PFSK-1 (cell line): Measurements from ENCODE around the gene EEF1G.

Source experiments
- FOXP2 ChIP-seq: optimal IDR thresholded peaks from 2 replicates; pipeline ENCODE3; 2011; ENCODE audit warnings: borderline replicate concordance, control low read depth, inconsistent platforms; ENCODE audit not compliant: insufficient read depth; ENCODE audit errors: extremely low read length, extremely low read depth
- POLR2AphosphoS5 ChIP-seq: IDR thresholded peaks from 2 replicates; pipeline ENCODE4 v1.6.1; 2012; ENCODE audit warnings: low read depth, mild to moderate bottlenecking, control low read depth, low read length, moderate library complexity
- REST ChIP-seq, 2 experiments: IDR thresholded peaks; 2 replicates each; pipeline versions ENCODE4 v1.6.1 to v1.8.0; 2011 to 2012; ENCODE audit warnings: low read depth in 2 of 2, low read length in 2 of 2, control low read depth in 1 of 2, inconsistent platforms in 1 of 2, mild to moderate bottlenecking in 1 of 2, moderate library complexity in 1 of 2; ENCODE audit not compliant: insufficient read depth in 1 of 2
- SIN3A ChIP-seq: IDR thresholded peaks from 2 replicates; pipeline ENCODE4 v1.6.1; 2012; ENCODE audit warnings: mild to moderate bottlenecking, low read length, moderate library complexity, borderline replicate concordance; ENCODE audit not compliant: insufficient read depth
- TAF1 ChIP-seq: IDR thresholded peaks from 2 replicates; pipeline ENCODE4 v1.6.1; 2012; ENCODE audit warnings: low read length, control low read depth, borderline replicate concordance; ENCODE audit not compliant: insufficient read depth

EEF1G gene

GRCh38 chr11:62534779-62535545 lies 38.7 kb downstream of the EEF1G start:
- TF ChIP-seq REST (IDR thresholded peaks at IDR 0.05; ENCODE audit: insufficient read depth in 1 of 2, low read depth in 2 of 2, low read length in 2 of 2), result no peak
- TF ChIP-seq POLR2AphosphoS5, result no peak
- no peak for TF ChIP-seq TAF1
- no peak for TF ChIP-seq FOXP2
- no peak for TF ChIP-seq SIN3A

- TF ChIP-seq POLR2AphosphoS5 (no peak), TAF1 (no peak), REST (IDR thresholded peaks at IDR 0.05; ENCODE audit: insufficient read depth in 1 of 2, low read depth in 2 of 2, low read length in 2 of 2) (no peak), FOXP2 (no peak), SIN3A (no peak)
Measured at GRCh38 chr11:62532096-62532495, 41.6 kb downstream of the EEF1G start.

- TF ChIP-seq TAF1 (no peak), SIN3A (no peak), FOXP2 (no peak)
Measured at GRCh38 chr11:62516736-62517371, 56.8 kb downstream of the EEF1G start.

- TF ChIP-seq FOXP2 (no peak), POLR2AphosphoS5 (no peak)
Measured at GRCh38 chr11:62514151-62514550, 59.5 kb downstream of the EEF1G start.

GRCh38 chr11:62513626-62514025 lies 60.1 kb downstream of the EEF1G start:
- no peak for TF ChIP-seq FOXP2
- no peak for TF ChIP-seq TAF1
- no peak for TF ChIP-seq SIN3A
- TF ChIP-seq POLR2AphosphoS5, result no peak
- no peak for TF ChIP-seq REST (IDR thresholded peaks at IDR 0.05; ENCODE audit: insufficient read depth in 1 of 2, low read depth in 2 of 2, low read length in 2 of 2)

- TF ChIP-seq FOXP2, result no peak
- TF ChIP-seq SIN3A, result no peak
- TF ChIP-seq REST (IDR thresholded peaks at IDR 0.05; ENCODE audit: insufficient read depth in 1 of 2, low read depth in 2 of 2, low read length in 2 of 2), result no peak
- TF ChIP-seq POLR2AphosphoS5, result no peak
- no peak for TF ChIP-seq TAF1
Measured at GRCh38 chr11:62512961-62513360, 60.7 kb downstream of the EEF1G start.
